GM12878 (cell line): ENCODE results near the gene ENTPD3. TPM values are rescaled to one million over a fixed set of nuclear protein-coding genes. Genes with fewer than 3 reads are reported as not detected.

Source experiments
- ATAC-seq: fragments of 200-7000 bp; cut with Tn5 transposase; 3 replicates; pipeline ENCODE4 v1.9.1; 2020; ENCODE audit warnings: mild to moderate bottlenecking, moderate library complexity
- BruUV-seq: library from RNA; stranded (reverse); fragments of 400-500 nt; replicated peaks from 2 replicates; lab custom pipeline; 2021; lab: Mats Ljungman, UMichigan
- CTCF ChIA-PET: fragments of 300-600 bp; sonication (Branson Sonifier 250); formaldehyde crosslinking; extraction: SDS; loops from one replicate; lab custom pipeline; 2021; ENCODE audit warnings: inconsistent platforms; lab: Yijun Ruan, JAX
- POLR2A ChIA-PET: fragments of 350-600 bp; formaldehyde crosslinking; extraction: SDS; loops from one replicate; lab custom pipeline; 2021; ENCODE audit warnings: inconsistent platforms; lab: Charles Lee
- RAD21 ChIA-PET: fragments of 300-600 bp; sonication (Branson Sonifier 250); formaldehyde crosslinking; loops from one replicate; lab custom pipeline; 2023; ENCODE audit warnings: antibody characterized with exemption; ENCODE audit not compliant: unreplicated experiment; lab: Charles Lee
- SMC1A ChIA-PET: fragments of 300-600 bp; sonication (Branson Sonifier 250); formaldehyde crosslinking; loops from one replicate; lab custom pipeline; 2023; ENCODE audit not compliant: unreplicated experiment, uncharacterized antibody; lab: Charles Lee
- DNase-seq: peaks from one replicate; pipeline ENCODE4 v3.0.0-alpha.2; 2011; ENCODE audit warnings: low read depth, low spot score
- FAIRE-seq: peaks from 3 replicates; lab custom pipeline; 2011; peaks lifted over from hg19 to GRCh38; lab: Jason Lieb, UNC
- H2AFZ ChIP-seq: 2 replicates; pipeline ENCODE4 v1.6.0; 2011; ENCODE audit warnings: low read depth, low read length, control low read depth; ENCODE audit not compliant: control insufficient read depth
- H3K27ac ChIP-seq: 2 replicates; pipeline ENCODE4 v1.5.1; 2011; ENCODE audit warnings: control low read depth; ENCODE audit not compliant: control insufficient read depth, insufficient read depth
- H3K27me3 ChIP-seq, 2 experiments: replicated peaks in 1 of 2; 2 replicates each; pipeline versions ENCODE4 v1.6.0 to v1.6.1; 2011; ENCODE audit warnings: low read length in 1 of 2; ENCODE audit not compliant: control insufficient read depth in 2 of 2, insufficient read depth in 2 of 2
- H3K36me3 ChIP-seq, 2 experiments: 2 replicates each; pipeline ENCODE4 v1.5.1; 2011; ENCODE audit warnings: low read length in 1 of 2; ENCODE audit not compliant: control insufficient read depth in 2 of 2, insufficient read depth in 2 of 2
- H3K4me1 ChIP-seq: 2 replicates; pipeline ENCODE4 v1.6.1; 2011; ENCODE audit warnings: mild to moderate bottlenecking, low read length, moderate library complexity, mixed read lengths; ENCODE audit not compliant: control insufficient read depth, insufficient read depth
- H3K4me2 ChIP-seq: 2 replicates; pipeline ENCODE4 v1.6.0; 2011; ENCODE audit warnings: control low read depth; ENCODE audit not compliant: control insufficient read depth, insufficient read depth
- H3K4me3 ChIP-seq: fragments of 200-600 bp; sonication (generic); 2 replicates; pipeline ENCODE4 v1.5.1; 2016
- H3K79me2 ChIP-seq: 2 replicates; pipeline ENCODE4 v1.6.0; 2011; ENCODE audit warnings: low read length; ENCODE audit not compliant: control insufficient read depth, insufficient read depth
- H3K9ac ChIP-seq: 2 replicates; pipeline ENCODE4 v1.8.0; 2011; ENCODE audit warnings: low read length, control low read depth, mixed read lengths; ENCODE audit not compliant: control insufficient read depth, insufficient read depth
- H3K9me3 ChIP-seq: replicated peaks from 3 replicates; pipeline ENCODE4 v1.5.1; 2011; ENCODE audit warnings: mild to moderate bottlenecking, low read length; ENCODE audit not compliant: control insufficient read depth, insufficient read depth
- H4K20me1 ChIP-seq: 2 replicates; pipeline ENCODE4 v1.6.0; 2011; ENCODE audit not compliant: control insufficient read depth, insufficient read depth
- BACH1 ChIP-seq: fragments of 450-650 bp; IDR thresholded peaks from 2 replicates; pipeline ENCODE4 v1.6.1; 2017; ENCODE audit warnings: mild to moderate bottlenecking, borderline replicate concordance
- EED ChIP-seq: sonication (generic); IDR thresholded peaks from 2 replicates; pipeline ENCODE4 v1.6.1; 2016; ENCODE audit warnings: antibody characterized with exemption, low read depth
- ETV6 ChIP-seq, 2 experiments: fragments of 450-650 bp in 1 of 2; IDR thresholded peaks in 1 of 2; conservative IDR thresholded peaks in 1 of 2; 2 replicates each; pipeline ENCODE4 v1.6.1; 2014; ENCODE audit warnings: antibody characterized with exemption in 1 of 2, borderline replicate concordance in 1 of 2, low read depth in 1 of 2, mild to moderate bottlenecking in 1 of 2, moderate library complexity in 1 of 2
- EZH2 ChIP-seq: IDR thresholded peaks from 2 replicates; pipeline ENCODE4 v1.6.1; 2012; ENCODE audit warnings: low read depth, mild to moderate bottlenecking, control low read depth, inconsistent platforms, low read length, borderline replicate concordance; ENCODE audit not compliant: control insufficient read depth
- MEF2B ChIP-seq: fragments of 450-650 bp; IDR thresholded peaks from 2 replicates; pipeline ENCODE4 v1.6.1; 2018; ENCODE audit warnings: mild to moderate bottlenecking, moderate library complexity; ENCODE audit not compliant: partially characterized antibody, poor library complexity, severe bottlenecking
- NR2C1 ChIP-seq: fragments of 450-650 bp; IDR thresholded peaks from 2 replicates; pipeline ENCODE4 v1.6.1; 2017; ENCODE audit warnings: antibody characterized with exemption, mild to moderate bottlenecking, moderate library complexity
- PAX8 ChIP-seq: fragments of 450-650 bp; IDR thresholded peaks from 2 replicates; pipeline ENCODE4 v1.6.1; 2017; ENCODE audit warnings: mild to moderate bottlenecking, moderate library complexity
- SKIL ChIP-seq: fragments of 450-650 bp; IDR thresholded peaks from 2 replicates; pipeline ENCODE4 v1.6.1; 2017; ENCODE audit warnings: mild to moderate bottlenecking, low read depth, inconsistent platforms; ENCODE audit not compliant: poor library complexity, severe bottlenecking
- SMC3 ChIP-seq: IDR thresholded peaks from 2 replicates; pipeline ENCODE4 v1.6.1; 2011; ENCODE audit warnings: low read length, improper control_type of control experiment, borderline replicate concordance
- TBL1XR1 ChIP-seq: IDR thresholded peaks from 2 replicates; pipeline ENCODE4 v1.6.1; 2012; ENCODE audit warnings: low read depth, low read length, improper control_type of control experiment
- WGBS: methylation state at CpG from one replicate; pipeline ENCODE4 v1.1.6; 2016; ENCODE audit warnings: low lambda C conversion rate; ENCODE audit not compliant: insufficient replicate concordance, insufficient coverage; ENCODE audit errors: missing lambda C conversion rate; 5-methylcytosine and 5-hydroxymethylcytosine counted together
- in situ Hi-C: fragments of 300-500 bp; cut with MboI; formaldehyde crosslinking; loops from 9 replicates; pipeline ENCODE4 v1.14.3; 2018; ENCODE audit warnings: mixed read lengths
- intact Hi-C: fragments of 100-400 bp; cut with micrococcal nuclease; formaldehyde crosslinking; loops from one replicate; pipeline ENCODE4 v1.14.2; 2022; ENCODE audit not compliant: unreplicated experiment
- polyA plus RNA-seq, 11 experiments: library from polyadenylated mRNA; depleted of rRNA in 4 of 11; unstranded in 6 of 11; stranded (reverse) in 5 of 11; fragments of >200 nt; fragmentation: Nextera tagmentation in 4 of 11; fragmentation: Illumina TruSeq in 1 of 11; extraction: Ambion mirVana in 4 of 11; extraction: Trizol in 1 of 11; gene quantifications; 1 replicate in 1 of 11; 2 replicates in 10 of 11; pipeline versions ENCODE4 v1.2.1 to v1.2.3, GENCODE V29; 2011 to 2016; ENCODE audit warnings: inconsistent platforms in 2 of 11, missing spikeins in 2 of 11, low read depth in 1 of 11
- total RNA-seq, 4 experiments: library from RNA; depleted of rRNA in 3 of 4; stranded (reverse); fragments of >200 nt in 3 of 4; fragmentation: Illumina TruSeq in 1 of 4; extraction: Trizol in 1 of 4; gene quantifications; 2 replicates each; pipeline versions ENCODE4 v1.2.1 to v1.2.3, GENCODE V29; 2013 to 2021

Gene ENTPD3
- total and polyA plus RNA-seq, 10 of the 15 experiments (the other 5 are each of a cell fraction or from before 2014, with no cell fraction given), result 0.03 TPM; not detected in 9

- intact Hi-C loops, result no loop called here
- Histone ChIP-seq H3K9me3 (no peaks in the 10 kb centered on the region), H3K27ac (no peak overlapping the region), H3K4me3 (no peak overlapping the region), H2AFZ (no peak overlapping the region), H3K27me3 (peaks cover 0 to 2% of the 10 kb centered on the region in 2 experiments; a peak in 1 of 4 replicates), H4K20me1 (no peaks in the 10 kb centered on the region), H3K9ac (no peak overlapping the region), H3K4me2 (no peak overlapping the region), H3K79me2 (no peaks in the 10 kb centered on the region), H3K36me3 (no peaks in the 10 kb centered on the region), H3K4me1 (no peaks in the 10 kb centered on the region)
- in situ Hi-C loops, result no loop called here
- CTCF ChIA-PET, result interaction anchor here (1.2 kb wide), 1 partner anchor 26 kb away, joined by 3 read pairs; no protein-coding TSS in a partner anchor
- ATAC-seq (no peak), DNase-seq (no peak), FAIRE-seq (no peak)
- POLR2A ChIA-PET, result no interaction called here
- RAD21 ChIA-PET, result no interaction called here
- SMC1A ChIA-PET, result no interaction called here
- WGBS, result 56% methylated on average over 2 of the region's 2 CpGs
- TF ChIP-seq MEF2B, result no peak
- TF ChIP-seq PAX8, result no peak
- TF ChIP-seq EZH2, result no peak
- no peak for TF ChIP-seq TBL1XR1
- TF ChIP-seq BACH1, result no peak
- TF ChIP-seq SMC3, result no peak
- no peak for TF ChIP-seq NR2C1
- TF ChIP-seq ETV6 (conservative IDR thresholded peaks at IDR 0.05 in 1 of 2, IDR thresholded peaks at IDR 0.05 in 1 of 2; ENCODE audit: borderline replicate concordance in 1 of 2, low read depth in 1 of 2), result no peak
- no peak for TF ChIP-seq EED
- no peak for TF ChIP-seq SKIL
- BruUV-seq, result no TSS peak
These were observed 20.5 kb upstream of the ENTPD3 start for GRCh38 chr3:40366203-40367162.
